Measurements from ENCODE around the gene MBD3L2B. TPM values are rescaled to one million over a fixed set of nuclear protein-coding genes. Genes with fewer than 3 reads are reported as not detected.
"Not testable (repeated sequence)": the region's sequence is repeated elsewhere in the genome, so short reads cannot be mapped to it uniquely, and the experiment has no call there.

The MBD3L2B gene
- total and polyA plus RNA-seq, 2 experiments from 2014 or later: not detected

DNA sequence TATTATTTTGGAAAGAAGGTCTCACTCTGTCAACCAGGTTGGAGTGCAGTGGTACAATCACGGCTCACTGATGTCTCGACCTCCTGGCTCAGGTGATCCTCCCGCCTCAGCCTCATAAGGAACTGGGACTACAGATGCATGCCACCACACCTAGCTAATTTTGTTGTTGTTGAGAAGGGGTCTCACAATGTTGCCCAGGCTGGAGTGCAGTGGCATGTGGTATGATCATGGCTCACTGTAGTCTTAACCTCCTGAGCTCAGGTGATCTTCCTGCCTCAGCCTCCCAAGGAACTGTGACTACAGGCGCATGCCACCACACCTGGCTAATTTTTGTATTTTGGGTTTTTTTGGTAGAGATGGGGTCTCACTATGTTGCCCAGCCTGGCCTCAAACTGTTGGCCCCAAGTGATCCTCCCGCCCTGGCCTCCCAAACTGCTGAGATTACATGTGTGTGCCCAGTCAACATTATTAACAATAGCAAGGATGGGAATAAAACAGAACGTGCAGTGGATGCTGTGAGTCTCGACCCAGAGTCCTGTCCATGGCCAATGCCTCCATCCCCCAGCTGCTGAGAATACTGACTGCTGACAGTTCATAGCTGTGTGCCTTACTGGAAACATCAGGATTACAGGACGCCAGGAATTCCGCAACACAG, 42.7 kb upstream of the MBD3L2B start (continued):
- no peak for TF ChIP-seq REST (IDR thresholded peaks at IDR 0.05; ENCODE audit: unreplicated experiment)
- TF ChIP-seq POLR2AphosphoS5 (IDR thresholded peaks at IDR 0.05; ENCODE audit: low read depth): no peak
- TF ChIP-seq CTCF (conservative IDR thresholded peaks at IDR 0.05; ENCODE audit: low read depth in 2 of 2): no peak
- no peak for TF ChIP-seq ZNF331 (CRISPR knock-in tag; IDR thresholded peaks at IDR 0.05; ENCODE audit: low read depth)
- no peak for TF ChIP-seq ETS1 (IDR thresholded peaks at IDR 0.05)
- TF ChIP-seq EZH2phosphoT487 (IDR thresholded peaks at IDR 0.05; ENCODE audit: unreplicated experiment): no peak

DNA sequence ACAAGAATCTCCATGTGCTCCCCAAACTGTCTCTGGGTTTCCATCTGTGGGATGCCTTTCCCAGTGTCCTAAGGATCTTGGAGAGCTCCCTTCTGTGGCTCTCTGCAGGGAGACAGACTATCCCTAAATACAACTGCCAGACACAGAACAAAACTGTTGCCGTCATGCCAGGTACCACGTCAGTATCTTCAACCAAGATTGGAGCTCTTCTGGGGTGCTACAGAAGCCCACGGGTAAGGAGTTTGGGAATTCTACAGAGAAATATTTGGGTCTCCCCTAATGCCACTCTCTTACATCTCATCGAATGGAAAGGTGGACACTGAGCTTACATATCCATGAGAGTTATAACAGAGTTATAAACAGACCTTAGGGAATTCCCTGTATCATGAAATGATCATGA, 42.1 kb upstream of the MBD3L2B start:
- DNase-seq (ENCODE audit: low spot score): peak; percentile 4
- H3K4me1 Mint-ChIP-seq: no peaks in the 10 kb centered on the region
- H3K36me3 Mint-ChIP-seq (ENCODE audit: low read depth): peaks cover 5% of the 10 kb centered on the region; the same call in 1 of the 3 replicates
- Histone ChIP-seq H4K20me1 (replicated peaks; ENCODE audit: insufficient read depth) (no peaks in the 10 kb centered on the region), H3K27me3 (ENCODE audit: insufficient read depth) (no peaks in the 10 kb centered on the region), H3K4me1 (ENCODE audit: insufficient read depth) (no peaks in the 10 kb centered on the region), H3K9me2 (ENCODE audit: insufficient read depth) (no peaks in the 10 kb centered on the region), H3F3A (replicated peaks; ENCODE audit: low read depth) (no peaks in the 10 kb centered on the region; the same call in 1 of the 2 replicates), H3K4me3 (no peak overlapping the region), H3K79me2 (replicated peaks; ENCODE audit: insufficient read depth) (no peaks in the 10 kb centered on the region), H2AFZ (no peak overlapping the region), H3K27ac (ENCODE audit: low read depth) (no peak overlapping the region), H3K4me2 (no peak overlapping the region), H3K36me3 (ENCODE audit: insufficient read depth) (no peaks in the 10 kb centered on the region)
- peaks cover 4% of the 10 kb centered on the region for H3K27me3 Mint-ChIP-seq (ENCODE audit: insufficient read depth, low read depth, poor library complexity)
- no peak overlapping the region for H3K27ac Mint-ChIP-seq
- no peak for ATAC-seq
- peaks cover 34% of the 10 kb centered on the region for H3K9me3 Mint-ChIP-seq
- no peak overlapping the region for H3K4me3 Mint-ChIP-seq
- TF ChIP-seq EZH2 (IDR thresholded peaks at IDR 0.05; ENCODE audit: low read depth, unreplicated experiment): no peak
- TF ChIP-seq CTCF (conservative IDR thresholded peaks at IDR 0.05; ENCODE audit: low read depth in 2 of 2): no peak
- no peak for TF ChIP-seq CREB1 (CRISPR knock-in tag; IDR thresholded peaks at IDR 0.05; ENCODE audit: low read depth)

DNA sequence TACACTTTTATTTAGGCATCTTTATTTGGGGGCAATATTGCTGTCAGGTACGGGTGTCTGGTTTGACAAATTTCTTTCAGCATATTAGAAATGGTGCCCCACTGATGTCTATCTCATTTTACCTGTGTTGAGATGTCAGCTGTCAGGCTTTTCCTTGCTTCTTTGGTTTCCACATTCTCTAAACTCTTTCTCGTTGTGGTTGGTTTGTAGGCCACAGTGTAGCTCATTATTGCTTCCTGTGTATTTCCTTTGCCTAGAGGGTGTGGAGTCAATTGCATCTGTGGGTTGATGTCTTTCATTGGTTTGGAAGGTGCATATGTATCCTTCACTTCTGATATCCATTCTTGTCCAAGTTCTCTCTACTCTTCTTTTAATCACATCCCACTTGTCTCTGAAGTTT, 38.7 kb upstream of the MBD3L2B start:
- not testable (repeated sequence) for H3K4me1 ChIP-seq (ENCODE audit: insufficient read depth); H3K4me3 Mint-ChIP-seq; DNase-seq (ENCODE audit: low spot score); H3F3A ChIP-seq (replicated peaks; ENCODE audit: low read depth); ATAC-seq; H3K27me3 ChIP-seq (ENCODE audit: insufficient read depth); H3K36me3 Mint-ChIP-seq (ENCODE audit: low read depth); H3K27ac Mint-ChIP-seq; H3K4me3 ChIP-seq; H3K4me2 ChIP-seq; H3K79me2 ChIP-seq (replicated peaks; ENCODE audit: insufficient read depth); H3K27ac ChIP-seq (ENCODE audit: low read depth); H3K27me3 Mint-ChIP-seq (ENCODE audit: insufficient read depth, low read depth, poor library complexity); H3K4me1 Mint-ChIP-seq; H2AFZ ChIP-seq; H4K20me1 ChIP-seq (replicated peaks; ENCODE audit: insufficient read depth); H3K36me3 ChIP-seq (ENCODE audit: insufficient read depth); H3K9me2 ChIP-seq (ENCODE audit: insufficient read depth)
- peaks cover 13% of the 10 kb centered on the region for H3K9me3 Mint-ChIP-seq

- H3K27ac ChIP-seq (ENCODE audit: low read depth); H3K9me2 ChIP-seq (ENCODE audit: insufficient read depth); H3K36me3 ChIP-seq (ENCODE audit: insufficient read depth); H3K4me2 ChIP-seq; H3K27me3 Mint-ChIP-seq (ENCODE audit: insufficient read depth, low read depth, poor library complexity); H3K36me3 Mint-ChIP-seq (ENCODE audit: low read depth); H2AFZ ChIP-seq; H3K4me1 Mint-ChIP-seq; ATAC-seq; H3K79me2 ChIP-seq (replicated peaks; ENCODE audit: insufficient read depth); H4K20me1 ChIP-seq (replicated peaks; ENCODE audit: insufficient read depth); DNase-seq (ENCODE audit: low spot score); H3K4me3 Mint-ChIP-seq; H3K9me3 Mint-ChIP-seq; H3F3A ChIP-seq (replicated peaks; ENCODE audit: low read depth); H3K27ac Mint-ChIP-seq; H3K27me3 ChIP-seq (ENCODE audit: insufficient read depth); H3K4me1 ChIP-seq (ENCODE audit: insufficient read depth); H3K4me3 ChIP-seq: not testable (repeated sequence)
These were observed 37.3 kb upstream of the MBD3L2B start, which contains the start of gene MBD3L3 for GRCh38 chr19:7058576-7058975. MBD3L3 (minus strand) TSS chr19:7058676; CDS start chr19:7058605, 71 bp downstream.
